Keratinocyte (primary cell): ENCODE measurements around the gene EPS8L2. TPM values are rescaled to one million over a fixed set of nuclear protein-coding genes. Genes with fewer than 3 reads are reported as not detected.

Experiments
- DNase-seq: peaks from one replicate; pipeline ENCODE4 v3.0.0-alpha.2; 2011; ENCODE audit warnings: low read depth, missing footprints, low spot score
- FAIRE-seq: peaks from 2 replicates; lab custom pipeline; 2011; peaks lifted over from hg19 to GRCh38; lab: Jason Lieb, UNC
- H2AFZ ChIP-seq: 2 replicates; pipeline ENCODE4 v1.6.0; 2012; ENCODE audit warnings: low read length, control low read depth, inconsistent platforms; ENCODE audit not compliant: control insufficient read depth
- H3K27ac ChIP-seq: 2 replicates; pipeline ENCODE4 v1.5.1; 2011; ENCODE audit warnings: low read length; ENCODE audit not compliant: control insufficient read depth, insufficient read depth
- H3K27me3 ChIP-seq: 3 replicates; pipeline ENCODE4 v1.6.0; 2011; ENCODE audit warnings: low read length; ENCODE audit not compliant: control insufficient read depth, insufficient read depth; ENCODE audit errors: extremely low read depth
- H3K36me3 ChIP-seq, 2 experiments: 2 replicates in 1 of 2; 3 replicates in 1 of 2; pipeline ENCODE4 v1.5.1; 2011; ENCODE audit warnings: low read length in 2 of 2, mild to moderate bottlenecking in 1 of 2; ENCODE audit not compliant: control insufficient read depth in 2 of 2, insufficient read depth in 2 of 2; ENCODE audit errors: extremely low read depth in 1 of 2
- H3K4me1 ChIP-seq: 3 replicates; pipeline ENCODE4 v1.5.1; 2011; ENCODE audit warnings: low read length; ENCODE audit not compliant: control insufficient read depth, insufficient read depth; ENCODE audit errors: extremely low read depth
- H3K4me2 ChIP-seq: 3 replicates; pipeline ENCODE4 v1.6.0; 2011; ENCODE audit warnings: low read depth, low read length; ENCODE audit not compliant: control insufficient read depth, insufficient read depth; ENCODE audit errors: extremely low read depth
- H3K4me3 ChIP-seq, 3 experiments: fragments of 200-600 bp in 1 of 3; sonication (generic) in 1 of 3; 2 replicates in 2 of 3; 3 replicates in 1 of 3; pipeline ENCODE4 v1.5.1; 2011 to 2016; ENCODE audit warnings: low read length in 3 of 3, mild to moderate bottlenecking in 3 of 3, control low read depth in 2 of 3, inconsistent platforms in 1 of 3, low read depth in 1 of 3, mixed read lengths in 1 of 3, mixed run types in 1 of 3, moderate library complexity in 1 of 3; ENCODE audit not compliant: control insufficient read depth in 2 of 3, insufficient read depth in 2 of 3; ENCODE audit errors: extremely low read depth in 1 of 3
- H3K79me2 ChIP-seq: 2 replicates; pipeline ENCODE4 v1.6.0; 2012; ENCODE audit warnings: low read length; ENCODE audit not compliant: control insufficient read depth, insufficient read depth
- H3K9ac ChIP-seq: 3 replicates; pipeline ENCODE4 v1.6.0; 2011; ENCODE audit warnings: low read length; ENCODE audit not compliant: control insufficient read depth, insufficient read depth; ENCODE audit errors: extremely low read depth
- H3K9me1 ChIP-seq: 3 replicates; pipeline ENCODE4 v1.6.0; 2011; ENCODE audit warnings: low read length; ENCODE audit not compliant: control insufficient read depth, insufficient read depth; ENCODE audit errors: extremely low read depth
- H3K9me3 ChIP-seq: 2 replicates; pipeline ENCODE4 v1.5.1; 2012; ENCODE audit warnings: low read depth, low read length; ENCODE audit not compliant: control insufficient read depth
- H4K20me1 ChIP-seq: 3 replicates; pipeline ENCODE4 v1.6.0; 2011; ENCODE audit warnings: low read length; ENCODE audit not compliant: control insufficient read depth, insufficient read depth; ENCODE audit errors: extremely low read depth
- EZH2 ChIP-seq: IDR thresholded peaks from one replicate; pipeline ENCODE4 v1.6.1; 2012; ENCODE audit warnings: inconsistent platforms, mild to moderate bottlenecking, low read length, moderate library complexity
- dilution Hi-C: fragments of 300-500 bp; cut with MboI; formaldehyde crosslinking; loops from one replicate; pipeline ENCODE4 v1.7.0; 2020; ENCODE audit warnings: low sequenced_read_pairs; ENCODE audit not compliant: extremely low pct_ligation_motif_present
- polyA plus RNA-seq, 5 experiments: library from polyadenylated mRNA; depleted of rRNA in 3 of 5; stranded (reverse) in 3 of 5; stranded (forward) in 1 of 5; unstranded in 1 of 5; fragments of >200 nt; gene quantifications; 1 replicate in 1 of 5; 2 replicates in 3 of 5; 3 replicates in 1 of 5; pipeline versions ENCODE4 v1.2.1 to v1.2.3, GENCODE V29; 2011 to 2012; ENCODE audit warnings: missing spikeins in 2 of 5, low read depth in 1 of 5, low replicate concordance in 1 of 5
- TF ChIP-seq, protein P1 (sequence below), 3 experiments: IDR thresholded peaks in 1 of 3; conservative IDR thresholded peaks in 1 of 3; optimal IDR thresholded peaks in 1 of 3; 2 replicates in 2 of 3; 3 replicates in 1 of 3; pipeline versions ENCODE3 to v1.5.1; 2011; ENCODE audit warnings: low read length in 3 of 3, mild to moderate bottlenecking in 3 of 3, moderate library complexity in 2 of 3, control low read depth in 1 of 3, inconsistent platforms in 1 of 3; ENCODE audit not compliant: insufficient read depth in 2 of 3; ENCODE audit errors: extremely low read depth in 1 of 3

Gene EPS8L2
- polyA plus RNA-seq, 1 donor (not counting 4 experiments of a cell fraction or from before 2014, with no cell fraction given): 114 TPM

DNA sequence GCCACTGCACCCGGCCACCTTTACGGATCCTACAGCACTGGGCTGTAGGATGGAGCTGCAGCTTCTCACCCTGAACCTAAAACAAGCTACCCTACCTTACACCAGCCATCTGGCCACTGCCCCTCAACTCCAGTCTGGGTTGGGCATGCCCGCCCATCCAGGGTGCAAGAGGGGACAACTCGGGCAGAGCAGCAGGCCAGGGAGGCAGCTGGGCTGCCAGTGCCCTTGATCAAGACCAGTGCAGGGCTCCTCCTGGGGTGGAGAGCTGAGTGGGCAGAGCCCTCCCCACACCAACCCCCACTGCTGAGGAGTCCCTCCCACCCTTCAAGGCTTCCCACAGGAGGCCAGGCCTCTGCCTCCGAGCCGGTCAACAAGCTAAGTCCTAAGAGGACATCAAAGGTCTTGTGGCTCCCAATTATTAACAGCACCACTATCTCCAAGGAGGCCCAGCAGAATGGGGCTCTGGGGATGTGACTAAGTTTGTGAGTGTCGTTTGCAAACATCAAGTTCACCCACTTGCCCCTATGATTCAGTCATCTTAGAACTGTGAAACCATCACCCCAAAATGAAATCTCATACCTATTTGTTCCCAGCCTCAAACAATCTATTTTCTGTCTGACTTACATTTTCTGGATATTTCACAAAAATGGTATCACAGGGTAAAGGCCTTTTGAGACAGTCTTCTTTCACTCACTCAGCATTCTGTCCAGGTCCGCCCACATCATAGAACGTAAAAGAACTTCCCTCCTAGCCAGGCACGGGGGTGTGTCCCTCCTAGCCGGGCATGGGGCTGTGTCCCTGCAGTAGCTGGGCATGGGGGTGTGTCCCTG is 60.3 kb downstream of the EPS8L2 start:
- H3K9me3 ChIP-seq: no peaks in the 10 kb centered on the region
- dilution Hi-C loops: no loop called here
- H3K9me1 ChIP-seq: peaks cover 3% of the 10 kb centered on the region
- H3K27me3 ChIP-seq: no peaks in the 10 kb centered on the region
- TF ChIP-seq, protein P1, sequence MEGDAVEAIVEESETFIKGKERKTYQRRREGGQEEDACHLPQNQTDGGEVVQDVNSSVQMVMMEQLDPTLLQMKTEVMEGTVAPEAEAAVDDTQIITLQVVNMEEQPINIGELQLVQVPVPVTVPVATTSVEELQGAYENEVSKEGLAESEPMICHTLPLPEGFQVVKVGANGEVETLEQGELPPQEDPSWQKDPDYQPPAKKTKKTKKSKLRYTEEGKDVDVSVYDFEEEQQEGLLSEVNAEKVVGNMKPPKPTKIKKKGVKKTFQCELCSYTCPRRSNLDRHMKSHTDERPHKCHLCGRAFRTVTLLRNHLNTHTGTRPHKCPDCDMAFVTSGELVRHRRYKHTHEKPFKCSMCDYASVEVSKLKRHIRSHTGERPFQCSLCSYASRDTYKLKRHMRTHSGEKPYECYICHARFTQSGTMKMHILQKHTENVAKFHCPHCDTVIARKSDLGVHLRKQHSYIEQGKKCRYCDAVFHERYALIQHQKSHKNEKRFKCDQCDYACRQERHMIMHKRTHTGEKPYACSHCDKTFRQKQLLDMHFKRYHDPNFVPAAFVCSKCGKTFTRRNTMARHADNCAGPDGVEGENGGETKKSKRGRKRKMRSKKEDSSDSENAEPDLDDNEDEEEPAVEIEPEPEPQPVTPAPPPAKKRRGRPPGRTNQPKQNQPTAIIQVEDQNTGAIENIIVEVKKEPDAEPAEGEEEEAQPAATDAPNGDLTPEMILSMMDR (optimal IDR thresholded peaks at IDR 0.05 in 1 of 3, IDR thresholded peaks at IDR 0.05 in 1 of 3, conservative IDR thresholded peaks at IDR 0.05 in 1 of 3; ENCODE audit: extremely low read depth in 1 of 3, insufficient read depth in 2 of 3, low read length in 3 of 3): no peak
- no peak for TF ChIP-seq EZH2
- H3K27ac ChIP-seq: no peak overlapping the region
- peaks cover 19% of the 10 kb centered on the region for H3K4me1 ChIP-seq
- H3K9ac ChIP-seq: no peak overlapping the region
- H3K4me2 ChIP-seq: no peak overlapping the region
- H4K20me1 ChIP-seq: peaks cover 15% of the 10 kb centered on the region
- DNase-seq: no peak
- H2AFZ ChIP-seq: no peak overlapping the region
- no peak for FAIRE-seq
- H3K36me3 ChIP-seq: peaks cover 43 to 49% of the 10 kb centered on the region in 2 experiments
- no peak overlapping the region for H3K4me3 ChIP-seq
- H3K79me2 ChIP-seq: peaks cover 10% of the 10 kb centered on the region

DNA sequence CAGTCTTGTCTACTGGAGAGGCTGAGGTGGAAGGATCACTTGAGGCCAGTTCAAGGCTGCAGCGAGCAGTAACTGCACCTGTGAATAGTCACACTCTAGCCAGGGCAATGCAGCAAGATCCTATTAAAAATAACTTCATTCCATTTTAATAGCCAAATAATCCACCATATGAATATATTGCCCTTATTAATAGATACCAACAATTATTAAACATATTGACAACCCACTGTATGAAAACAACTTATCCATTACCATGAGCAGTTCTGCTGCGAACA is 60.8 kb downstream of the EPS8L2 start:
- Histone ChIP-seq H3K27ac (no peak overlapping the region), H3K79me2 (peaks cover 15% of the 10 kb centered on the region), H3K9ac (no peak overlapping the region), H4K20me1 (peaks cover 15% of the 10 kb centered on the region), H2AFZ (no peak overlapping the region), H3K4me3 (no peak overlapping the region), H3K4me1 (peaks cover 19% of the 10 kb centered on the region), H3K36me3 (peaks cover 44 to 53% of the 10 kb centered on the region in 2 experiments), H3K9me1 (peaks cover 3% of the 10 kb centered on the region), H3K27me3 (no peaks in the 10 kb centered on the region), H3K4me2 (no peak overlapping the region), H3K9me3 (no peaks in the 10 kb centered on the region)
- DNase-seq (no peak), FAIRE-seq (no peak)
- TF ChIP-seq, protein P1 (optimal IDR thresholded peaks at IDR 0.05 in 1 of 3, IDR thresholded peaks at IDR 0.05 in 1 of 3, conservative IDR thresholded peaks at IDR 0.05 in 1 of 3; ENCODE audit: extremely low read depth in 1 of 3, insufficient read depth in 2 of 3, low read length in 3 of 3): no peak
- no peak for TF ChIP-seq EZH2
- dilution Hi-C loops: no loop called here
